Fibroblast of the aortic adventitia (primary cell): ENCODE data around the gene DAGLB. TPM values are rescaled to one million over a fixed set of nuclear protein-coding genes. Genes with fewer than 3 reads are reported as not detected.

Experiments
- DNase-seq: peaks from one replicate; pipeline ENCODE4 v3.0.0-alpha.2; 2010; ENCODE audit warnings: low read depth
- H3K4me3 ChIP-seq: 2 replicates; pipeline ENCODE4 v1.5.1; 2011; ENCODE audit warnings: low read depth, mild to moderate bottlenecking, control low read depth, low read length, moderate library complexity
- total RNA-seq: library from RNA; depleted of rRNA; stranded (reverse); fragments of >200 nt; gene quantifications from 2 replicates; pipeline ENCODE4 v1.2.3, GENCODE V29; 2012; ENCODE audit warnings: low replicate concordance
- TF ChIP-seq, protein P1 (sequence below): IDR thresholded peaks from 2 replicates; pipeline ENCODE4 v1.5.1; 2011; ENCODE audit warnings: mild to moderate bottlenecking, low read length, control low read depth, inconsistent platforms; ENCODE audit not compliant: insufficient read depth

DAGLB gene
- total RNA-seq, 1 donor: 21.4 TPM

DNA sequence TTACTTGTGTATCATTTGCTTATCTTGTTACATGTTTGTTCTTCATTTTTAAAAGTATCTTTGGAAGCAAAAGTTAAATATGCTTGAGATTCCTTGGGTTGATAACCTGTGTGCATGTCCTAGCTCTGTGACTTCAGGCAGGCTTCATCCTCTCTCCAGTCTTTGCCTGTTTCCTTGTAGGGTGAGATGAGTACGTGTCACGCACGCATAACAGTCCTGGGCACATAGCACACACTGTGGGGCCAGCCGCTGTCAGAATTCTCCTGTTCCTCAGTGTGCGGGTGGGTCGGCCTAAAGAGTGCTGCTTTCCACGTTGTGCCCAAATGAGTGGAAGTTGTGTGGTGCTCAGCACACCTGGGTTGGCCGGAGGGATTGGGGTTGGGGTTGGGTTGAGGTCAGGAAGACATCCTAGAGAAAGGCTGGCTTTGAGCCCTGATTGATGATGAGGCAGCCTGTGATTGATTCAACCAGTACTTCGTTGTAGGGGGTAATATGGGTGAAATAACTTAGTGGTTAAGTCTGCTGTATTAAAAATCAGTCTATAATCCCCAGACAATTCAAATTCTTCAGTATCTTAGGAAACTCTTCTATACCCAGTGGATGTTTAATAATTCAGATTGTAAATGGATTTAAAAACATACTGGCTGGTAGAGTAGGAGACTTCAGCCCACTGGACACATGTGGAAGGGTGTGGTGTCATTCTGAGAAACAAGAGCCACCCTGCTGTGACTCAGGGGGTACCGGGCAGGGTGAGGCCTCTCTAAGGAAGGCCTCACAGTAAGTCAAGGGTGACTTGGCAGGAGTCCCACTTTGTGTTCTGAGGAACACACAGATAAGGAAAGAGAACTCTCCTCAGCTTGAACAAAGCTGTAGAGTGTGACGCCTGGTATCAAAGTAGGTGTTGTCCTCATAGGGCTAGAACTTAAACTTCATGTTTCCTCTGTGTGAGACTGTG lies 54.8 kb downstream of the DAGLB start:
- no peak overlapping the region for H3K4me3 ChIP-seq
- peak; percentile 87 for DNase-seq
- TF ChIP-seq, protein P1, sequence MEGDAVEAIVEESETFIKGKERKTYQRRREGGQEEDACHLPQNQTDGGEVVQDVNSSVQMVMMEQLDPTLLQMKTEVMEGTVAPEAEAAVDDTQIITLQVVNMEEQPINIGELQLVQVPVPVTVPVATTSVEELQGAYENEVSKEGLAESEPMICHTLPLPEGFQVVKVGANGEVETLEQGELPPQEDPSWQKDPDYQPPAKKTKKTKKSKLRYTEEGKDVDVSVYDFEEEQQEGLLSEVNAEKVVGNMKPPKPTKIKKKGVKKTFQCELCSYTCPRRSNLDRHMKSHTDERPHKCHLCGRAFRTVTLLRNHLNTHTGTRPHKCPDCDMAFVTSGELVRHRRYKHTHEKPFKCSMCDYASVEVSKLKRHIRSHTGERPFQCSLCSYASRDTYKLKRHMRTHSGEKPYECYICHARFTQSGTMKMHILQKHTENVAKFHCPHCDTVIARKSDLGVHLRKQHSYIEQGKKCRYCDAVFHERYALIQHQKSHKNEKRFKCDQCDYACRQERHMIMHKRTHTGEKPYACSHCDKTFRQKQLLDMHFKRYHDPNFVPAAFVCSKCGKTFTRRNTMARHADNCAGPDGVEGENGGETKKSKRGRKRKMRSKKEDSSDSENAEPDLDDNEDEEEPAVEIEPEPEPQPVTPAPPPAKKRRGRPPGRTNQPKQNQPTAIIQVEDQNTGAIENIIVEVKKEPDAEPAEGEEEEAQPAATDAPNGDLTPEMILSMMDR: no peak

DNA sequence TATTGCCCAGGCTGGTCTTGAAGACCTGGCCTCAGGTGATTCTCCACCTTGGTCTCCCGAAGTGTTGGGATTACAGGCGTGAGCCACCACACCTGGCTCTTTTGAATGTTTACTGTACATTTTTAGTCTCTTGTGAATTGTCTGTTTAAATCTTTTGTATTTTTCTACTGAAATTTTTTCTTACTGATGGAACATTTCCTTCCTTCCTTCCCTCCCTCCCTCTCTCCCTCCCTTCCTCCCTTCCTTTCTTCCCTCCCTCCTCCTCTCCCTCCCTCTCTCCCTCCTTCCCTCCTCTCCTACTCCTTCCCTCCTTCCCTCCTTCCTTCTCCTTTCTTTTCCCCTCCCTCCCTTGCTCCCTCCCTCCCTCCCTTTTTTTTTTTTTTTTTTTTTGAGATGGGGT lies 58.0 kb downstream of the DAGLB start:
- DNase-seq: no peak
- TF ChIP-seq, protein P1: no peak
- no peak overlapping the region for H3K4me3 ChIP-seq

DNA sequence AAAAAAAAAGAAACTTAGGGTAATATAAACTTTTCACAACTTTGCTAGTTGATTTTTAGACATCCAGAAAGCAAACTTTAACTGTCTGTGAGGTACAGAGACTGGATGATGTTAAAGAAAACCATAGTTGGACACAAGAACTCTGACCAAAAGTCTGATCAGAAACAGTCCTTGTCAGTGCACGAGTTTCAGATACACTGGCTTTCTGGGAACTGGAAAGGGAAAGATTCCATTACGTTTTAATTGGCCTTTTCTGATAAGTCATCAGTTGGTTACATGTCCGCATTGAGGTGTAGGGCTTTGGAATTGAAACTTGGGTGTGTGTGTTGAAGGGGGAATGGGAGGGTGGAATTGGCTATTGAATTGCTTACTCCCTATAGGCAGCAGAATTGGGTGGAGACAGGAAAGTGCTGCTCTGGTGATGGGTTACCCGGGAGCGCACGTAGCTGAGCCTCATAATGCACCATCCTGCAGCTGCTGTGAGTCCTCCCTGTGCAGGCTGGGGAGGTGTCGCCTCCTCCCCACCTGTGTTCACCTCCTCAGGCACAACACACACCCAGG lies 59.9 kb downstream of the DAGLB start:
- H3K4me3 ChIP-seq: no peak overlapping the region
- no peak for DNase-seq
- TF ChIP-seq, protein P1: no peak

- H3K4me3 ChIP-seq: no peak overlapping the region
- TF ChIP-seq, protein P1: no peak
- no peak for DNase-seq
These were observed 61.0 kb downstream of the DAGLB start for GRCh38 chr7:6386779-6387178.

GRCh38 chr7:6385909-6386560 lies 61.7 kb downstream of the DAGLB start:
- TF ChIP-seq, protein P1: no peak

DNA sequence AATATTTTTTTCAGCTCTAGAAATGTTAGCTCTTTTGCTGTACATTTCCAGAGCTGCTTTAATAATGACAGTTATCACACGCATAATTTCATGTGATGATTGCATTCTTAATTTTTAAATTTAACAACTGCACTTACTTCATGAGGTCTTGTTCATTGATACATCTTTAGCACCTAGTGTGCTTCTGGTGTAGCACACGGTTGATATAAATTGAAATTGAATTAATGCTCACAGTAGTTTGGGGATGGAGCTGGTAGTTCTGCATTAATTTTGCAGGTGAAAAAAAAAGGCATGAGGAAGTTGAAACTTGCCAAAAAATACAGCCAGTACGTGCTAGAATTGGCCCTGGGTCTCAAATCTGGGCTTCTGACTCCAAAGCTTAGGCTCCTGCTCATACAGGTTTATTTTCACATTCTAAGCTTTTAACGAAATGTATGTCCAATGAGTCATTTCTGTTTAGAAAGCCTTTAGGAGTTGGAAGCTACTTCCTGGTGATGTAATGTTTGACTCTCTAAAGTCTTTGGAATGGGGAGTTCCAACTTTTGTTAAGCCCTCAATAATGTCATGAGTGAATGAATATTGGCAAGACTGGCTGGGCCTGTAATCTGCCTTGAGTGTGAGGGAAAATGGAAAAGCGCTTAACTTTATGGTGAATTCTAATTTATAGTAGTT lies 62.5 kb downstream of the DAGLB start:
- peak; percentile 96 for DNase-seq
- no peak overlapping the region for H3K4me3 ChIP-seq
- TF ChIP-seq, protein P1: no peak

More at GRCh38 chr7:6385909-6386560, 61.7 kb downstream of the DAGLB start:
- no peak overlapping the region for H3K4me3 ChIP-seq
- DNase-seq: no peak
